SJSA1 (cell line): ENCODE data around the gene MAPK7. TPM values are rescaled to one million over a fixed set of nuclear protein-coding genes. Genes with fewer than 3 reads are reported as not detected.
A peak's percentile ranks its signal among the peaks of the same experiment; 100 is the strongest.

Experiments used
- DNase-seq, 2 experiments: peaks; one replicate each; pipeline ENCODE4 v3.0.0-alpha.2; 2015 to 2020; ENCODE audit warnings: low spot score in 2 of 2, low read depth in 1 of 2
- H3K27ac ChIP-seq: fragments of 250-450 bp; sonication (Bioruptor Pico); 2 replicates; pipeline ENCODE4 v1.5.1; 2020; ENCODE audit warnings: mild to moderate bottlenecking, moderate library complexity
- H3K27me3 ChIP-seq: fragments of 250-450 bp; sonication (Bioruptor Pico); replicated peaks from 2 replicates; pipeline ENCODE4 v1.5.1; 2020; ENCODE audit warnings: mild to moderate bottlenecking, moderate library complexity
- H3K36me3 ChIP-seq: fragments of 250-450 bp; sonication (Bioruptor Pico); 2 replicates; pipeline ENCODE4 v1.5.1; 2020; ENCODE audit warnings: mild to moderate bottlenecking
- H3K4me1 ChIP-seq: fragments of 250-450 bp; sonication (Bioruptor Pico); replicated peaks from 2 replicates; pipeline ENCODE4 v1.6.1; 2021; ENCODE audit warnings: mild to moderate bottlenecking
- H3K4me3 ChIP-seq: fragments of 250-450 bp; sonication (Bioruptor Pico); 2 replicates; pipeline ENCODE4 v1.5.1; 2020; ENCODE audit warnings: mild to moderate bottlenecking
- H3K9me3 ChIP-seq: fragments of 250-450 bp; sonication (Bioruptor Pico); replicated peaks from 2 replicates; pipeline ENCODE4 v1.5.1; 2020; ENCODE audit warnings: mild to moderate bottlenecking
- total RNA-seq: library from RNA; depleted of rRNA; stranded (reverse); fragments of >200 nt; shearing (Covaris generic); gene quantifications from 2 replicates; pipeline ENCODE4 v1.2.3, GENCODE V29; 2014; rRNA removed

The MAPK7 gene
- total RNA-seq, result 0.72 and 7.8 TPM in 2 replicates

GRCh38 chr17:19378416-19379360 is at the start of gene MAPK7:
MAPK7 (plus strand) TSS chr17:19378498; CDS start chr17:19378901, 403 bp downstream.
- Histone ChIP-seq H3K27me3 (no peaks in the 10 kb centered on the region), H3K36me3 (peaks cover 50% of the 10 kb centered on the region), H3K4me1 (peaks cover 9% of the 10 kb centered on the region), H3K4me3 (peak within 1 kb of the TSS; percentile 61), H3K27ac (peak within 1 kb of the TSS; percentile 80), H3K9me3 (no peaks in the 10 kb centered on the region)
- DNase-seq, result no peak

GRCh38 chr17:19329136-19329535 is 49.2 kb upstream of the MAPK7 start:
- Histone ChIP-seq H3K36me3 (peaks cover 15% of the 10 kb centered on the region), H3K9me3 (0 out of 2 replicates have a peak, but pooled peaks cover 2% of the 10 kb centered on the region), H3K4me1 (peaks cover 58% of the 10 kb centered on the region), H3K27ac (no peak overlapping the region), H3K27me3 (no peaks in the 10 kb centered on the region), H3K4me3 (no peak overlapping the region)
- DNase-seq, result no peak

GRCh38 chr17:19329839-19330238 is 48.5 kb upstream of the MAPK7 start:
- DNase-seq, result no peak
- H3K9me3 ChIP-seq, result 0 out of 2 replicates have a peak, but pooled peaks cover 2% of the 10 kb centered on the region
- no peak overlapping the region for H3K4me3 ChIP-seq
- peaks cover 19% of the 10 kb centered on the region for H3K36me3 ChIP-seq
- H3K4me1 ChIP-seq, result peaks cover 58% of the 10 kb centered on the region
- H3K27ac ChIP-seq, result peak overlapping the region; percentile 84
- no peaks in the 10 kb centered on the region for H3K27me3 ChIP-seq

- peaks cover 58% of the 10 kb centered on the region for H3K4me1 ChIP-seq
- peaks cover 16% of the 10 kb centered on the region for H3K36me3 ChIP-seq
- H3K4me3 ChIP-seq, result no peak overlapping the region
- no peaks in the 10 kb centered on the region for H3K27me3 ChIP-seq
- H3K9me3 ChIP-seq, result no peaks in the 10 kb centered on the region
- DNase-seq, result no peak
- H3K27ac ChIP-seq, result peak overlapping the region; percentile 84
Observed at GRCh38 chr17:19330271-19330670, 48.0 kb upstream of the MAPK7 start.

- DNase-seq, result peak; percentile 69 to 79
- peaks cover 16% of the 10 kb centered on the region for H3K36me3 ChIP-seq
- no peaks in the 10 kb centered on the region for H3K27me3 ChIP-seq
- H3K4me1 ChIP-seq, result peaks cover 57% of the 10 kb centered on the region
- H3K4me3 ChIP-seq, result no peak overlapping the region
- peak overlapping the region; percentile 84 for H3K27ac ChIP-seq
- no peaks in the 10 kb centered on the region for H3K9me3 ChIP-seq
Observed at GRCh38 chr17:19331134-19331533, 47.2 kb upstream of the MAPK7 start.

GRCh38 chr17:19331543-19332245 is 46.6 kb upstream of the MAPK7 start:
- Histone ChIP-seq H3K9me3 (no peaks in the 10 kb centered on the region), H3K4me3 (no peak overlapping the region), H3K36me3 (peaks cover 16% of the 10 kb centered on the region), H3K4me1 (peaks cover 51% of the 10 kb centered on the region), H3K27me3 (no peaks in the 10 kb centered on the region), H3K27ac (peak overlapping the region; percentile 84)
- DNase-seq, result no peak

GRCh38 chr17:19332371-19333131 is 45.7 kb upstream of the MAPK7 start:
- peak overlapping the region; percentile 84 for H3K27ac ChIP-seq
- peaks cover 43% of the 10 kb centered on the region for H3K4me1 ChIP-seq
- H3K9me3 ChIP-seq, result no peaks in the 10 kb centered on the region
- no peaks in the 10 kb centered on the region for H3K27me3 ChIP-seq
- peaks cover 16% of the 10 kb centered on the region for H3K36me3 ChIP-seq
- no peak for DNase-seq
- H3K4me3 ChIP-seq, result no peak overlapping the region

GRCh38 chr17:19333132-19333440 is 45.2 kb upstream of the MAPK7 start:
- Histone ChIP-seq H3K9me3 (no peaks in the 10 kb centered on the region), H3K27ac (no peak overlapping the region), H3K4me1 (peaks cover 41% of the 10 kb centered on the region), H3K4me3 (no peak overlapping the region), H3K27me3 (no peaks in the 10 kb centered on the region), H3K36me3 (peaks cover 16% of the 10 kb centered on the region)
- no peak for DNase-seq

- H3K9me3 ChIP-seq, result no peaks in the 10 kb centered on the region
- H3K27me3 ChIP-seq, result no peaks in the 10 kb centered on the region
- H3K36me3 ChIP-seq, result peaks cover 16% of the 10 kb centered on the region
- DNase-seq, result no peak
- no peak overlapping the region for H3K27ac ChIP-seq
- peaks cover 36% of the 10 kb centered on the region for H3K4me1 ChIP-seq
- no peak overlapping the region for H3K4me3 ChIP-seq
Observed at GRCh38 chr17:19333736-19334290, 44.5 kb upstream of the MAPK7 start.

- H3K9me3 ChIP-seq, result no peaks in the 10 kb centered on the region
- H3K4me1 ChIP-seq, result peaks cover 35% of the 10 kb centered on the region
- H3K27ac ChIP-seq, result no peak overlapping the region
- no peaks in the 10 kb centered on the region for H3K27me3 ChIP-seq
- H3K36me3 ChIP-seq, result peaks cover 16% of the 10 kb centered on the region
- H3K4me3 ChIP-seq, result no peak overlapping the region
- no peak for DNase-seq
Observed at GRCh38 chr17:19334331-19334730, 44.0 kb upstream of the MAPK7 start.

- Histone ChIP-seq H3K27ac (no peak overlapping the region), H3K9me3 (no peaks in the 10 kb centered on the region), H3K36me3 (peaks cover 16% of the 10 kb centered on the region), H3K4me1 (peaks cover 22% of the 10 kb centered on the region), H3K27me3 (no peaks in the 10 kb centered on the region), H3K4me3 (no peak overlapping the region)
- no peak for DNase-seq
Observed at GRCh38 chr17:19335951-19336631, 42.2 kb upstream of the MAPK7 start.

GRCh38 chr17:19336938-19337711 is 41.2 kb upstream of the MAPK7 start:
- H3K27ac ChIP-seq, result no peak overlapping the region
- peaks cover 16% of the 10 kb centered on the region for H3K36me3 ChIP-seq
- H3K27me3 ChIP-seq, result no peaks in the 10 kb centered on the region
- H3K9me3 ChIP-seq, result no peaks in the 10 kb centered on the region
- no peak for DNase-seq
- peaks cover 18% of the 10 kb centered on the region for H3K4me1 ChIP-seq
- H3K4me3 ChIP-seq, result no peak overlapping the region
